Measurements from ENCODE around the gene MGME1. TPM values are rescaled to one million over a fixed set of nuclear protein-coding genes. Genes with fewer than 3 reads are reported as not detected.

The MGME1 gene
- total and polyA plus RNA-seq, 9 of the 15 experiments (the other 6 are each of a cell fraction or from before 2014, with no cell fraction given): 13.4 to 45.1 (median 30.6) TPM

DNA sequence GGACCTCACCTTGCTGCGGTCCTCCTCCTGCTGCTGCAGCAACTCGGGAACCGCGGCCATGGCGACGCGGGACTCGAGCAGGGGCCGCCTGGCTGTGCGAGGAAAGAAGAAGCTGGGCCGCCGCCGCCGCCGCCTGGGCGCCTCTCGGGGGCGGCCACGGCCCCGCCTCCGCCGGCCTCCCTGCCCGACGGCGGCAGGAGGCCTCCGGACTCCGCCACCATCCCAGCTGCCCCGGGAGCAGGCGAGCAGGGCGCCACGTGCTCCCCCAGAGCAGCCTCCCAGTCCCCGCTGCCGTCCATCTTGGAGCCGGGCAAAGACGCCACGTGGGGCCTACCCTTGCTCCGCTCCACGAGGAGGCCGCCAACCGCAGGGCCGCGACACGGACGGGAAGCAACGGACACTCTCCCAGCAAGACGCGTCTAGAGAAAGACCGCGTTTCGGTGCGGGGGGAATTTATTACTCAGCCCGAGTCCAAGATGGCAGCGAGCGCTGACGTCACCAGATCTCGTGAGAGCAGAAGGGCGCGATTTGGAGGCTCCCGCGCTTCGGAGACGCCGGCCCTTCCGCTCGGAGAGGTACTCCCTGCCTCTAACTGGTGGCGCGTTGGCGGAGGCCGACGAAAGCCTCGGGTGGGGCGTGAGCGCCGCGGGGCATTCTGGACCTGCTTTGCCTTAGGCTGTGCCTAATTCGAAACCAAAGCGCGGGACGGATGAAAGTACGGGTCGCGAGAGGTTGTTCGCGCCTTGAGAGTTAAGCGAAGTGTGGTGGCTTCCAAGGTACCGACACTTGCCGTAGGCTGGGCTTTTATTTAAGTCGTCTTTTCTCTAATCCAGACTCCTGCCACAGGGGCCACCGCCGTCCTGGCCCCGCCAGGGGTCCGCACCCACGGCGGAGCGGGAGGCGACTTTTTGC is at the start of gene MGME1, which contains the start of gene SNX5 (continued):
- TF ChIP-seq TCF7 (IDR thresholded peaks at IDR 0.05; ENCODE audit: borderline replicate concordance) (no peak), FOXM1 (IDR thresholded peaks at IDR 0.05; ENCODE audit: low read depth) (peak; percentile 68; the same call in 1 of the 2 replicates), FOXM1 (CRISPR knock-in tag; IDR thresholded peaks at IDR 0.05; ENCODE audit: low read depth) (peak; percentile 66; the same call in 1 of the 2 replicates), NCOA6 (IDR thresholded peaks at IDR 0.05) (no peak), ESRRB (CRISPR knock-in tag; IDR thresholded peaks at IDR 0.05; ENCODE audit: borderline replicate concordance) (no peak), ZNF668 (CRISPR knock-in tag; IDR thresholded peaks at IDR 0.05) (no peak), NCOA4 (IDR thresholded peaks at IDR 0.05; ENCODE audit: partially characterized antibody) (no peak), SAFB2 (IDR thresholded peaks at IDR 0.05; ENCODE audit: borderline replicate concordance, low read depth, low read length, severe bottlenecking) (no peak), USF1 (CRISPR knock-in tag; IDR thresholded peaks at IDR 0.05) (peak; percentile 87), KDM2B (CRISPR knock-in tag; IDR thresholded peaks at IDR 0.05) (no peak), TRIM25 (IDR thresholded peaks at IDR 0.05; ENCODE audit: borderline replicate concordance) (no peak), SUPT5H (IDR thresholded peaks at IDR 0.05) (peak; percentile 77), MAFF (IDR thresholded peaks at IDR 0.05; ENCODE audit: low read length) (peak; percentile 25; the same call in 1 of the 2 replicates), ZNF274 (IDR thresholded peaks at IDR 0.05; ENCODE audit: borderline replicate concordance, low read depth, low read length) (no peak), SETDB1 (IDR thresholded peaks at IDR 0.05; ENCODE audit: low read length) (peak; percentile 65), BMI1 (IDR thresholded peaks at IDR 0.05; ENCODE audit: low read length) (no peak), TBP (optimal IDR thresholded peaks at IDR 0.05; ENCODE audit: low read depth, low read length) (peak; percentile 96), MITF (IDR thresholded peaks at IDR 0.05) (no peak; the same call in 1 of the 2 replicates), NKRF (IDR thresholded peaks at IDR 0.05; ENCODE audit: borderline replicate concordance) (peak; percentile 84; the same call in 1 of the 2 replicates), TFAM (CRISPR knock-in tag; conservative IDR thresholded peaks at IDR 0.05) (no peak), SP1 (CRISPR knock-in tag; IDR thresholded peaks at IDR 0.05) (peak; percentile 80; the same call in 1 of the 2 replicates), POLR2H (tag; IDR thresholded peaks at IDR 0.05; ENCODE audit: low read depth) (peak; percentile 78), HSF4 (CRISPR knock-in tag; IDR thresholded peaks at IDR 0.05; ENCODE audit: borderline replicate concordance) (no peak)
